AG09309 (cell line): Measurements from ENCODE around the gene PACS1.

Experiments
- DNase-seq: peaks from one replicate; pipeline ENCODE4 v3.0.0-alpha.2; 2010; ENCODE audit warnings: low read depth
- H3K4me3 ChIP-seq: 2 replicates; pipeline ENCODE4 v1.5.1; 2011; ENCODE audit warnings: mild to moderate bottlenecking, low read depth, low read length, moderate library complexity; ENCODE audit not compliant: control insufficient read depth
- TF ChIP-seq, protein P1 (sequence below): IDR thresholded peaks from 2 replicates; pipeline ENCODE4 v1.5.1; 2011; ENCODE audit warnings: mild to moderate bottlenecking, low read depth, low read length, inconsistent platforms; ENCODE audit not compliant: insufficient read depth, control insufficient read depth; ENCODE audit errors: missing control alignments

The PACS1 gene

DNA sequence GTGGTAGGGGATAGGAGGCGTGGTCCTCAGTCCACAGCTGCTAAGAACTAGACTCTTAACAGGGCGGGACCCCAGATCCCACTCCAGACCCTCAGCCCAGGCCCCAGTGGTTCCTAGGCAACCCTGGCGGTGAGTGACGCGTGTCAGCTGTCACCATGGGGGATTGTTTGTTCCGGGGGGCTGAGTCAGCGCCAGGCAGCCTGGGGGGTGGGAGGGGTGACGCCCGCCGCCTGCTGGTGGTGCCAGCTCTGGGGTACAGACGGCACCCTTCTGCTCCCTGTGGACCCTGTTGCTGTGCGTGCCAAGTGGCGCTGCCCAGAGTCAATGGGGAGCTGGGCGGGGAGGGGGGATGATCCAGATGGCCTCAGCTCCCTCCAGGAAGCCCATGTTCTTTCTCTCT is 210.4 kb downstream of the PACS1 start:
- no peak overlapping the region for H3K4me3 ChIP-seq
- TF ChIP-seq, protein P1, sequence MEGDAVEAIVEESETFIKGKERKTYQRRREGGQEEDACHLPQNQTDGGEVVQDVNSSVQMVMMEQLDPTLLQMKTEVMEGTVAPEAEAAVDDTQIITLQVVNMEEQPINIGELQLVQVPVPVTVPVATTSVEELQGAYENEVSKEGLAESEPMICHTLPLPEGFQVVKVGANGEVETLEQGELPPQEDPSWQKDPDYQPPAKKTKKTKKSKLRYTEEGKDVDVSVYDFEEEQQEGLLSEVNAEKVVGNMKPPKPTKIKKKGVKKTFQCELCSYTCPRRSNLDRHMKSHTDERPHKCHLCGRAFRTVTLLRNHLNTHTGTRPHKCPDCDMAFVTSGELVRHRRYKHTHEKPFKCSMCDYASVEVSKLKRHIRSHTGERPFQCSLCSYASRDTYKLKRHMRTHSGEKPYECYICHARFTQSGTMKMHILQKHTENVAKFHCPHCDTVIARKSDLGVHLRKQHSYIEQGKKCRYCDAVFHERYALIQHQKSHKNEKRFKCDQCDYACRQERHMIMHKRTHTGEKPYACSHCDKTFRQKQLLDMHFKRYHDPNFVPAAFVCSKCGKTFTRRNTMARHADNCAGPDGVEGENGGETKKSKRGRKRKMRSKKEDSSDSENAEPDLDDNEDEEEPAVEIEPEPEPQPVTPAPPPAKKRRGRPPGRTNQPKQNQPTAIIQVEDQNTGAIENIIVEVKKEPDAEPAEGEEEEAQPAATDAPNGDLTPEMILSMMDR, result no peak
- DNase-seq, result no peak

DNA sequence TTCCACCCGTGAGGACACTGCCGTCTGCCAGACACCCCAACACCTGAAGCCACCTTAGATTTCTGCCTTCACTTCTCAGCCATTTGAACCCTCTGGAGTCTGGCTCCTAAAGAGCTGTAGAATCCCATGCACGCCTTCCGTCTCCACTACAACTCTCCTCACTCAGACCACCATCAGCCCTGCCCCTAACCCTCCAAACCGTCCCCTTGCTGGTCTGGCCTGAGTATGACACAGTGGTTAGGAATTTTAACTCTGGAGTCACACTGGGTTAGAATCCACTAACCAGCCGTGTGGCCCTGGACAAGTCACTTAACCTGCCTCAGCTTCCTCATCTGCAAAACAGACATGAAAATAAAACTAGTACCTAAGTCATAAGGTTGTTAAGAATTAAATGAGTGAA is 210.9 kb downstream of the PACS1 start:
- no peak for DNase-seq
- TF ChIP-seq, protein P1, result no peak
- H3K4me3 ChIP-seq, result no peak overlapping the region

DNA sequence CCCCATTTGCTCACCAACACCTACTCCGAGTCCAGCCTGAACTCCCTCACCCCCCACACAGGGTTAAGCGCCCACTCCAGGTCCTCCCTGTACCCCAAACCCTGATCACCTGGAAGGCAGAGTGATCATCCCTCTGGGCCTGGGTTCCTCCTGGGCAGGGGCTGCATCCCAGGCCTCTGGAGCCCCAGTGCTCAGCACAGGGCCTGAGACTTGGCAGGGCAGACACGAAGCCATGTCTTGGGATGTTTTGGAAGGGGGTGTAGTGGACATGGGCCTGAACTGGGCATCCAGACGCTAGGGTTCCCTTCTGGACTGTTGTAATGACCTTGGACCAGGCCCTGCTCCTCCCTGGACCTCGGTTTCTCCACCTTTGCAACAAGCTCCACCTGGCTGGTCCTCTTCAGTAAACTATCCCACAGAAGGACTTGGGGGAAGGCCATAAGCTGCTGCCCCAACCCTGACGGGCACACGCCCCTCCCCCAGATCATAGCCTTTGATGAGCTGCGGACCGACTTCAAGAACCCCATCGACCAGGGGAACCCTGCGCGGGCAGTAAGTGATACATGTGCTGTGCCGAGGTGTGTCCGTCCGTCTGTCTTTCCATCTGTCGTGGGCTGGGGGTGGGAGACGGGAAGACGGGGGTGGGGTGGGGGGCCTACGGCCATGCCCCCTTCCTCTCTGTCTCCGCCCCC is 211.8 kb downstream of the PACS1 start:
- TF ChIP-seq, protein P1, result no peak

DNA sequence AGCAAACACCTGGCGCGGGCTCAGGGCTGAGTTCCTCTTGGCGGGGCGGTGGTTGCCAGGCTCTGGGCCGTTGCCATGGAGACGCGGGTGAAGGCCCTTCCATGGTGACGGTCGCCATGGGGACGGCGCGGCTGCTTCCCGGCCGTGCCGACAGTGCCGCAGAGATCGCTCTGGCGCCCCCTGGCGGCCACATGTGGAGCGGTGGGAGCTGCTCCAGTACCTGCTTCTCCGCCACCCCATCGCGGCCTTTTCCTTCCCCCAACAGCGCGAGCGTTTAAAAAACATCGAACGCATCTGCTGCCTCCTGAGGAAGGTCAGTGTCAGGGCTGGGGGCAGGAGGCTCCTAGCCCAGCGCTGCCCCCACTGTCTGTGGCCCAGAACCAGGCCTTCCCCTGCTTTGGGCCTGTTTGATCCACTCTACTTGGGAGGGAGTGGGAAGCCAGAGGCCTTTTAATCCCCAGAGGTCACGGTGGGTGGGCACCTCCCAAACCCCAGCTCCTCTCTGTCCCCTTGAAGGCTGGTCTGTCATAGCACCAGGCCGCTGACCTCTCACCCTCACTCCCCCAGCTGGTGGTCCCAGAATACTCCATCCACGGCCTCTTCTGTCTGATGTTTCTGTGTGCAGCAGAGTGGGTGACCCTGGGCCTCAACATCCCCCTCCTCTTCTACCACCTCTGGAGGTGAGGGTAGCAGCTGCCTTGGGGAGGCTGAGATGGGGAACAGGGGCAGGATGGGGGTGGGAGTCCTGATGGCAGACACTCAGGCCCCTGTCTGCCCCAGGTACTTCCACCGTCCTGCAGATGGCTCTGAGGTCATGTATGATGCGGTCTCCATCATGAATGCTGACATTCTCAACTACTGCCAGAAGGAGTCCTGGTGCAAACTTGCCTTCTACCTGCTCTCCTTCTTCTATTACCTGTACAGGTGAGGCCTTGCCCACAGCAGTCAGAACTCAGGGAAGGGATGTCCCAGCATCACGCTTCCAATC is 212.7 kb downstream of the PACS1 start:
- TF ChIP-seq, protein P1, result peak; percentile 98
- no peak overlapping the region for H3K4me3 ChIP-seq
- DNase-seq, result peak; percentile 53

More for the DNA sequence above, 211.8 kb downstream of the PACS1 start:
- DNase-seq, result no peak
- H3K4me3 ChIP-seq, result no peak overlapping the region

GRCh38 chr11:66283461-66284105 is 213.5 kb downstream of the PACS1 start:
- TF ChIP-seq, protein P1, result no peak
- H3K4me3 ChIP-seq, result no peak overlapping the region
- DNase-seq, result no peak

- DNase-seq, result no peak
- TF ChIP-seq, protein P1, result no peak
- H3K4me3 ChIP-seq, result no peak overlapping the region
Measured at GRCh38 chr11:66284526-66285078, 214.5 kb downstream of the PACS1 start.
